Tibial nerve (tissue), 4 donors: ENCODE results near the gene ZNF660. TPM values are rescaled to one million over a fixed set of nuclear protein-coding genes. Genes with fewer than 3 reads are reported as not detected.

Experiments used
- DNase-seq, 2 donors: peaks; one replicate each; pipeline ENCODE4 v3.0.0-alpha.2; 2019; ENCODE audit warnings: low spot score in 2 of 2
- H3K27ac ChIP-seq, 4 donors: fragments of 200-600 bp; sonication (generic) in 3 of 4; one replicate each; pipeline ENCODE4 v1.5.1; 2017 to 2019; ENCODE audit warnings: mild to moderate bottlenecking in 1 of 4
- H3K27me3 ChIP-seq, 2 donors: fragments of 200-600 bp; sonication (generic) in 1 of 2; one replicate each; pipeline versions ENCODE4 v1.5.1 to v1.6.0; 2017 to 2019
- H3K36me3 ChIP-seq, 3 donors: fragments of 200-600 bp; sonication (generic); one replicate each; pipeline ENCODE4 v1.5.1; 2018 to 2019
- H3K4me1 ChIP-seq, 4 donors: fragments of 200-600 bp; sonication (generic) in 3 of 4; one replicate each; pipeline ENCODE4 v1.5.1; 2017 to 2019
- H3K4me3 ChIP-seq, 4 donors: fragments of 200-600 bp; sonication (generic) in 3 of 4; one replicate each; pipeline ENCODE4 v1.5.1; 2017 to 2019; ENCODE audit warnings: mild to moderate bottlenecking in 1 of 4, moderate library complexity in 1 of 4
- H3K9me3 ChIP-seq, 4 donors: fragments of 200-600 bp; sonication (generic) in 3 of 4; one replicate each; pipeline ENCODE4 v1.5.1; 2017 to 2019
- EP300 ChIP-seq, 2 donors: sonication (generic); formaldehyde crosslinking; IDR thresholded peaks; one replicate each; pipeline ENCODE4 v1.6.1; 2017; ENCODE audit warnings: antibody characterized with exemption in 2 of 2, mild to moderate bottlenecking in 1 of 2
- POLR2A ChIP-seq, 2 donors: fragments of 450-650 bp; IDR thresholded peaks; one replicate each; pipeline ENCODE4 v1.6.1; 2017; ENCODE audit warnings: antibody characterized with exemption in 2 of 2, mild to moderate bottlenecking in 2 of 2, moderate library complexity in 2 of 2
- WGBS, 2 donors: methylation state at CpG; one replicate each; pipeline ENCODE4 v1.1.5; 2018; 5-methylcytosine and 5-hydroxymethylcytosine counted together
- total RNA-seq, 4 donors: library from RNA; depleted of rRNA; stranded (reverse); fragments of >200 nt; gene quantifications; one replicate each; pipeline ENCODE4 v1.1.0, GENCODE V29; 2016
- TF ChIP-seq, protein P1 (sequence below), 5 experiments: fragments of 200-600 bp in 3 of 5; fragments of 450-650 bp in 2 of 5; sonication (generic) in 3 of 5; IDR thresholded peaks; one replicate each; pipeline ENCODE4 v1.5.1; 2016 to 2019; ENCODE audit warnings: antibody characterized with exemption in 5 of 5, mild to moderate bottlenecking in 3 of 5, moderate library complexity in 2 of 5

ZNF660 gene
- total RNA-seq, 4 donors from 2014 or later = 2.2 to 4.8 (median 3.5) TPM

DNA sequence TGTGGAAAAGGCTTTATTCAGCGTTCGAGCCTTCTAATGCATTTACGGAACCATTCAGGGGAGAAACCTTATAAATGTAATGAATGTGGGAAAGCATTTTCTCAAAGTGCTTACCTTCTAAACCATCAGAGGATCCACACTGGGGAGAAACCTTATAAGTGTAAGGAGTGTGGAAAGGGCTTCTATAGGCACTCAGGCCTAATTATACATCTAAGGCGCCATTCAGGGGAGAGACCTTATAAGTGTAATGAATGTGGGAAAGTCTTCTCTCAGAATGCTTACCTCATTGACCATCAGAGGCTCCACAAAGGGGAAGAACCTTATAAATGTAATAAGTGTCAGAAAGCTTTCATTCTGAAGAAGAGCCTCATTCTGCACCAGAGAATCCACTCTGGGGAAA lies 57.6 kb downstream of the ZNF660 start:
- Histone ChIP-seq H3K4me3 (no peak overlapping the region), H3K27ac (no peak overlapping the region), H3K27me3 (no peaks in the 10 kb centered on the region), H3K4me1 (no peaks in the 10 kb centered on the region), H3K9me3 (peaks cover 0 to 84% (median 34%) of the 10 kb centered on the region in 4 donors), H3K36me3 (peaks cover 3 to 75% (median 26%) of the 10 kb centered on the region in 3 donors)
- DNase-seq = no peak
- 97 to 99% methylated on average over 4 of the region's 4 CpGs for WGBS, 2 donors
- TF ChIP-seq EP300 (IDR thresholded peaks at IDR 0.05) = no peak
- no peak for TF ChIP-seq POLR2A (IDR thresholded peaks at IDR 0.05)
- TF ChIP-seq, protein P1, sequence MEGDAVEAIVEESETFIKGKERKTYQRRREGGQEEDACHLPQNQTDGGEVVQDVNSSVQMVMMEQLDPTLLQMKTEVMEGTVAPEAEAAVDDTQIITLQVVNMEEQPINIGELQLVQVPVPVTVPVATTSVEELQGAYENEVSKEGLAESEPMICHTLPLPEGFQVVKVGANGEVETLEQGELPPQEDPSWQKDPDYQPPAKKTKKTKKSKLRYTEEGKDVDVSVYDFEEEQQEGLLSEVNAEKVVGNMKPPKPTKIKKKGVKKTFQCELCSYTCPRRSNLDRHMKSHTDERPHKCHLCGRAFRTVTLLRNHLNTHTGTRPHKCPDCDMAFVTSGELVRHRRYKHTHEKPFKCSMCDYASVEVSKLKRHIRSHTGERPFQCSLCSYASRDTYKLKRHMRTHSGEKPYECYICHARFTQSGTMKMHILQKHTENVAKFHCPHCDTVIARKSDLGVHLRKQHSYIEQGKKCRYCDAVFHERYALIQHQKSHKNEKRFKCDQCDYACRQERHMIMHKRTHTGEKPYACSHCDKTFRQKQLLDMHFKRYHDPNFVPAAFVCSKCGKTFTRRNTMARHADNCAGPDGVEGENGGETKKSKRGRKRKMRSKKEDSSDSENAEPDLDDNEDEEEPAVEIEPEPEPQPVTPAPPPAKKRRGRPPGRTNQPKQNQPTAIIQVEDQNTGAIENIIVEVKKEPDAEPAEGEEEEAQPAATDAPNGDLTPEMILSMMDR (IDR thresholded peaks at IDR 0.05) = no peak

DNA sequence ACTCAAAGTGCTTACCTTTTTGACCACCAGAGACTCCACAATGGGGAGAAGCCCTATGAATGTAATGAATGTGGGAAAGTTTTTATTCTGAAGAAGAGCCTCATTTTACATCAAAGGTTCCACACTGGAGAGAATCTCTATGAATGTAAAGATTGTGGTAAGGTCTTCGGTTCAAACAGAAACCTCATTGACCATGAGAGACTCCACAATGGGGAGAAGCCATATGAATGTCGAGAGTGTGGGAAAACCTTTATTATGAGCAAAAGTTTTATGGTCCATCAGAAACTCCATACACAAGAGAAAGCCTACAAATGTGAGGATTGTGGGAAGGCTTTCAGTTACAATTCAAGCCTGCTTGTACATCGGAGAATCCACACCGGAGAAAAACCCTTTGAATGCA lies 58.3 kb downstream of the ZNF660 start:
- H3K4me1 ChIP-seq = peaks cover 0 to under 1% (median 0%) of the 10 kb centered on the region in 4 donors
- no peak overlapping the region for H3K4me3 ChIP-seq
- no peaks in the 10 kb centered on the region for H3K27me3 ChIP-seq
- H3K27ac ChIP-seq = no peak overlapping the region
- peaks cover 0 to 78% (median 31%) of the 10 kb centered on the region in 4 donors for H3K9me3 ChIP-seq
- peaks cover 3 to 69% (median 26%) of the 10 kb centered on the region in 3 donors for H3K36me3 ChIP-seq
- DNase-seq = no peak
- WGBS, 2 donors = 96 to 98% methylated on average over 4 of the region's 4 CpGs
- TF ChIP-seq POLR2A (IDR thresholded peaks at IDR 0.05) = no peak
- TF ChIP-seq EP300 (IDR thresholded peaks at IDR 0.05) = no peak
- TF ChIP-seq, protein P1 (IDR thresholded peaks at IDR 0.05) = no peak

DNA sequence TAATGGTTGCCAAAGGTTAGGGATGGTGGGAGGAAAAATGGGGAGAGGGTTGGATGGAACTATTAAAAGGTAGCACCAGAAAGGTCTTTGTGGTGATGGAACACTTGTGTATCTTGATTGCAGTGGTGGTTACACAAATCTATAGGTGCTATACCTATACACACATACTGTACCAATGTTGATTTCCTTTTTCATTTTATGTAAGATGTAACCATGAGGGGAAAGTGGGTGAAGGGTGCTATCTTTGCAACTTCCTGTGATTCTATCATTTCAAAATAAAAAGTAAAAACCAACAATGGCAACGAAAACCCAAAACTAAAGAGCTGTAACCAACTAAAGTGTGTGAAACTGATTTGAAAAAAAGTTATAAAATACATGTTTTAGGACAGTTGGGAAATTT lies 63.0 kb downstream of the ZNF660 start:
- Histone ChIP-seq H3K9me3 (peaks cover 0 to 33% (median 9%) of the 10 kb centered on the region in 4 donors), H3K4me1 (peaks cover 0 to 18% (median 0%) of the 10 kb centered on the region in 4 donors), H3K4me3 (no peak overlapping the region), H3K27ac (no peak overlapping the region), H3K27me3 (no peaks in the 10 kb centered on the region), H3K36me3 (peaks cover under 1 to 45% (median 20%) of the 10 kb centered on the region in 3 donors)
- TF ChIP-seq POLR2A (IDR thresholded peaks at IDR 0.05) (no peak), EP300 (IDR thresholded peaks at IDR 0.05) (no peak)
- TF ChIP-seq, protein P1 (IDR thresholded peaks at IDR 0.05) = no peak
- 89 to 92% methylated on average over 1 of the region's 1 CpG for WGBS, 2 donors
- no peak for DNase-seq

DNA sequence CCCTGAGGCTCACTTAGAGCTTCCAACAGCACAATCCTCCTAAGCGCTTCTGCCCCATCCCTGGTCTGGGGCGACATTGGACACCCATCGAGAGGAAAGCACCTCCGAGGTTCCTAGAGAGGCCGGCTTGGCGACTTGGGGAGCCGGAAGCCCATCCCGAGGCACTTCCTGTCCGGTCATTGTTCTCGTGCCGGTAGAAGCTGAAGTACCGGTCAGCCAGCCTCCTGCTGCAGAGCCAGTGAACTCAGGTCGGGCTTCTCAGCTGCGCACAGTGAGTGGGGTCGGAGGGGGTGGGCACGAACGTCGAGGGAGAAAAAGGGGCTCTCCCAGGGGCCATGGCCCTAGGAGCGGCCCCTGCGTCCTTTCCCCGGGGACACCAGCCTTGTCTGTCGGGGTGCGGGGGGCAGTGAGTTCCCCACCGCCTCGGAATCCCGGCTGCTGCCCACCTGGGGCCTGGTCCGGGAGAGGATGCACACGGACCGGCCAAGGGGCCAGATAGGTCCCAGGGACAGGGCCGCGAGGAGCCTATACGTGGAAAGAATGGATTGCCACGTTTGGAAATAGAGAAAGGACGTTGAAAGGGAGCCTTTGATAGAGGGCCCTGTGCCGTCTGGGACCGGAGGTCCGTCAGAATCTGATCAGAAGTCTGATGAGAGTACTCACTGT lies 63.9 kb downstream of the ZNF660 start, which contains the start of gene ZNF35:
Gene ZNF35 (plus strand): TSS at position 169 of the 666 bp plus-strand sequence. CDS start 2,336 bp downstream, outside the sequence.
- TF ChIP-seq EP300 (IDR thresholded peaks at IDR 0.05) (peak in 1 of 2 donors; percentile 52), POLR2A (IDR thresholded peaks at IDR 0.05) (no peak)
- TF ChIP-seq, protein P1 (IDR thresholded peaks at IDR 0.05) = no peak
- Histone ChIP-seq H3K4me1 (peaks cover 0 to 18% (median 0%) of the 10 kb centered on the region in 4 donors), H3K9me3 (peaks cover 0 to 29% (median 2%) of the 10 kb centered on the region in 4 donors), H3K27ac (peak within 1 kb of the TSS in 3 of 4 donors; percentile 57 to 80 (median 62)), H3K36me3 (peaks cover 0 to 45% (median 23%) of the 10 kb centered on the region in 3 donors), H3K4me3 (peak within 1 kb of the TSS; percentile 42 to 94 (median 84)), H3K27me3 (no peaks in the 10 kb centered on the region)
- 0 to 1% methylated on average over 29 to 34 of the region's 37 CpGs for WGBS, 2 donors
- peak; percentile 21 to 38 for DNase-seq

Other genes starting within 250 kb of the ZNF660 start
- 10 to 100 TPM; 24.1 to 41.3 (median 28.0) TPM for gene TCAIM, start 246.2 kb upstream of the ZNF660 start, total RNA-seq
- 10 to 100 TPM in 3 of 4 donors, 1 to 10 TPM in 1; 9.6 to 15.7 (median 13.6) TPM for gene ZNF445, start 107.3 kb upstream of the ZNF660 start, total RNA-seq
- gene ZKSCAN7, start 29.8 kb upstream of the ZNF660 start, total RNA-seq = 10 to 100 TPM in 3 of 4 donors, 1 to 10 TPM in 1; 6.5 to 11.1 (median 10.3) TPM
- 10 to 100 TPM; 20.1 to 27.5 (median 21.6) TPM for gene ZNF197, start 40.1 kb downstream of the ZNF660 start, total RNA-seq
- gene ZNF35, start 63.8 kb downstream of the ZNF660 start, total RNA-seq = 10 to 100 TPM; 11.9 to 25.1 (median 16.5) TPM
- gene ZNF502, start 127.7 kb downstream of the ZNF660 start, total RNA-seq = 1 to 10 TPM; 3.7 to 8.1 (median 6.1) TPM
- 1 to 10 TPM; 4.2 to 8.3 (median 6.5) TPM for gene ZNF501, start 144.7 kb downstream of the ZNF660 start, total RNA-seq
- 10 to 100 TPM; 20.7 to 27.4 (median 25.9) TPM for gene KIAA1143, start 176.7 kb downstream of the ZNF660 start, total RNA-seq
- under 1 TPM; 0.60 to 0.87 (median 0.71) TPM for gene KIF15, start 176.8 kb downstream of the ZNF660 start, total RNA-seq